ENCODE results near the gene NHS.

The NHS gene

DNA sequence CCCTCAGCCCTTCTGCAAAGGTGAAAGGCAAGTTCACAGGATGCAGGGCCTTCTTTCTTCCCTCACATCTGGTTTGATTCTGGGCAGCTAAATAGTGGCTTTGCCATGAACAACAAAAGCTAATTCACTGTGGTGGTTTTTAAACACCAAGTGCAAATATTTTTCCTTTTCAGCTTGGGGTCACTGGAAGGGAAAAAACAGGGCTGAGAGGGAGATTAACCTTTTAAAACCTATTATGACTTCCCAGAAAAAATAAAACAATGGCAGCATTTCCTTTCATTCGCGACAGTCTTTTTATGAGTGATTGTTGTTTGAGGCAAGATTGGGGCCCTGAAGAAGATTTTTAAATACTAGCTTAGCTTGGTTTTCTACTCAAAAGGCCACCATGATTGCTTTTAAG lies 258.5 kb downstream of the NHS start:
- DNase-seq: no peak

DNA sequence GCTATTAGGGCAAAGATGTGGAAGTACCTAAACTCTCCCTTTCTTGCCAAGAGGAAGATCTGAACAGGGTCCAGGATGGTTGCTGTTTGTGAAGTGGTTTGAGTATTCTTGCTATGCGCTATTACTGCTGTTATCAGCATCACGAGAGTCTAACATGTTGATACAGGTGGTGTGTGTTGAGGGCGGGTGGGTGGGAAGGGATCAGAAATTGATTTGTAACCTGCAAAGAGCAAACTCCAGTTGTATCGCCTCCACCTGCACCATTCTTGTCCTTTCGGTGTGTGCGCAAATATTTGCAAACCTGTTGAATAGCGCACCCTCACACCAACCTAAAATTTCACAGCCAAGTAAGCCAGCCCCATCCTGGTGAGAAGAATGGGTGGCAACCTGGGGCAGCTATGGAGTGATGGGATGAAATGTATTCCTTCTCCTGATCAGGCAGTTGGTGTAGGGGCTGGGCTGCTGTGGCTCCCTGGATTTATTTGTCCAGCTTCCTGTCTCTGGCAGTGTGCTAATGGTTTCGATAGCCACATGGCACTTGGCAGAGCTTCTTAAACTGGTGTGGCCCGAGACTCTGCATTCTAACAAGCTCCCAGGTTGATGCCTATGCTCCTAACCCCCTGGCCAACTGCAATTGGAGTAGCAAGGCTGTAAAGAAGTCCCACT lies 259.7 kb downstream of the NHS start:
- DNase-seq: no peak

DNA sequence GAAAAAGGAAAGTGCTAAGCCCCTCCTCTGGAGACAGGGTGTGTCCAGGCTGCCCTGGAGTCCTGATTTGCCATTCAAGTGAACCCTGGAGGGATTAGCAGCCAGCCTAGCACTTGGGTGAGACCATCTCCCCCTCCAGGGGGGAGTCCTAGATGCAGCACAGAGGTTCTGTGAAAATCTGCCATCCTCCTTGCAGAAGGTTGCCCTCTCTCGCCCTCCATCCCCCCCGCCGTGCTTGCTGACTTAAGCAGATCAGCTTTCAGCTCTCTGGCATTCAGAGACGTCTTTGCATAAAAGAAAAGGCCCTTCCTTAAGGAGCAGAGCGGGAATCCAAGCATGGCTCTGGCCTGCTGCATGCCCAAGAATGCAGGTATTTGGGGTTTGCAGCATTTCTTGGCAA lies 260.2 kb downstream of the NHS start:
- DNase-seq: no peak

DNA sequence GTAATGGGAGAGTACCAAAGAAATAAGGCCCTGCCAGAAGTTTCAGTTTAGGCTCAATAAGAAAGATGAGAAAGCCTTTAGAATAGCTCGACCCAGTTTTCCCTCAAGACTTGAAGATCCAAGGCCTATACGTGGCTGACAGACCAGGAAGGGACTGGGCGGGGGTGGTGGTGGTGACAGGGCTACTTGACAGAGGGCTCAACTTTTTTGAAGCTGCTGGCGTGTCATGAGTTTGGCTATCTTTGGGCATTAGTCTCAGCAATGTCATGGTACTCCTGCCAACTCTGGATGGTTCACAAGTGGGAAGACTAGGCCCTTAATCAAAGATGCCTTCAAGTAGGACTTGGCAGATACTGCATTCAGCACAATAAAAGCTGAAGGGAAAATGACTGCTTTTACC lies 262.2 kb downstream of the NHS start:
- no peak for DNase-seq

DNA sequence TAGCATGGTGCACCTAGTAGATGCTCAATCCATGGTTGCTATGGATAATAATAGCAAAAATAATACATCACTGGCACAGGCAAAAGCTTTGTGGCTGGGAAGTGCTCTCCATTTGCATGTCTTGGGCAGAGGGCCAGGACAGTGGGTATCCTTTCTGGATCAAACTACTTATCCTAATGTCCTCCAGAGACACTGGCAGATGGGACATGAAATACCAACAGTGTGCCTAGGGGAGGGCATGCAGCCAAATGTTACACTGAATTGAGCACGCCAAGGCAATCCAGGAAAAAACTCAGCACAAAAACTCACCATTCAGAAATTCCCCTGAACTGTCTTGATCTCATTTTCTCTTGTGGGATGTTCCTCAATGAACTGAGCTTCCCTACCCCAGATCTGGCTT lies 263.7 kb downstream of the NHS start:
- no peak for DNase-seq

DNA sequence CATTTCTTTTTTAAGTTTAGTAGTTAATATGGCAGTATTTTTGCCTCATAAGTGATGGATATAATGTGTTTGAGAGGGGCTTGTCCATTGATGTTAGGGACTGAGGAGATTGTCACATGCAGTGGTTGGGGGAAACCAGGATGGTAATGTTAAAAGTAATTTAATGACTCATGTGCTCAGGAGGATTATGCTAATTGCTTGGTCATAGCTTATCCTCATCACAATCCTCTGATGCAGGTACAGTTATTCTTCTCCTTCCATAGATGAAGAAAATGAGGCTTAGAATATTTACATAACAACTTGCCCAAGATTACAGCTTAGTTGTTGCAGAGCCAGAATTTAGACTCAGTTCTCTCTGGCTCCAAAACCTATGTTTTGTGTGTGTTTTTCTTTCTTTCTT lies 267.9 kb downstream of the NHS start:
- DNase-seq: no peak

DNA sequence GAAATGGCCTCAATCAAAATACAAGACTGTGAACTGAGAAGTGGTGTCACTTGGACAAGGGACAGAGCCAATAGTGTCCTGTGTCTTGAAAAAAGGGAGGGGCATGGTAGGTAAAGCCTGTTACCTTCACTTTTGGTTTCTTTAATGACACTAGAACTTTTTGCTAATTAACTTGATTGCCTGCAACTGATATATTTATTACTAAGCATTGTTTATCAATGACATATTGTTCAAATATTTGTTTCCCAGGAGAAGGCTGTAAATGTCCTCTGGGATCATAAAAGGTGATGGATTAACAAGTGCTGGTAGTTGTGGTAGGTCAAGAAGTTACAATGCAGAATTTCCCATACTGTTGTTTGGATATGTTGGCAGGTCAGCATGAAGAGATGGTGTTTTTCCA lies 268.5 kb downstream of the NHS start:
- DNase-seq: no peak

DNA sequence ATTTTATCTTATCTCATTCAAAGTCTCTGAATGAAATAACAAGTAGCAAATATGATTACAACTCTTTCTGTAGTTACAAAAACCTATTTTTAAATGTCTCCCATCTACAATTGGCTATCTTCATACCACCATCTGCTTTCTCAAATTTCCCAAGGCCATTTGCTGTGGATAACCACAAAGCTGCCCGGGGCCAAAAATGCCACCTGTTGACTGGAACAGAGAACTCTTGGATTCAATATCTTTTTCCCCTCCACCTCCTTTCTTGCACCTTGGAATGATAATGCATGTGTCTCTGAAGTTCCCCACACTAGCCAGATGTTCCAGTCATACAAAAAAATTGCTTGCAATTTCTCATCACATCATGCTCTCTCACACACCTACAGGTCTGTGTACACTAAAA lies 269.0 kb downstream of the NHS start:
- no peak for DNase-seq

DNA sequence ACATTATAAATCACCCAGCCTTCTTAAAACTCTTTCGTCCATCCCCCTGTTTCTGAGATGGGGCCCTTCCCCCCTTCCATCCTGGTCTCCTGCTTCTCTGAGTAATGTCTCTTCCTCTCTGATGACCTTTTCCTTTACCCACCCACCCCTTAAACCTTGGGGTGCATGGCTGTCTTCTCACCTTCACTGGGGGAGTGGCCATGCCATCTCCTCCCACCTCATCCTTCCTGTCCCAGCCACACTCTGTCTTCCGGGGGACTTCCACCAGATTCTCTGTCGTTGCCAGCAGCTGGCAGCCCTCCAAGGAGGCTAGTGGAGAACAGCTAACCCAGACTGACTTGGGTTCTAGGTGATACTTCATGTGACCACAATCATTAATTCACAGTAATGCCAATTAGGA lies 279.1 kb downstream of the NHS start:
- DNase-seq: no peak

DNA sequence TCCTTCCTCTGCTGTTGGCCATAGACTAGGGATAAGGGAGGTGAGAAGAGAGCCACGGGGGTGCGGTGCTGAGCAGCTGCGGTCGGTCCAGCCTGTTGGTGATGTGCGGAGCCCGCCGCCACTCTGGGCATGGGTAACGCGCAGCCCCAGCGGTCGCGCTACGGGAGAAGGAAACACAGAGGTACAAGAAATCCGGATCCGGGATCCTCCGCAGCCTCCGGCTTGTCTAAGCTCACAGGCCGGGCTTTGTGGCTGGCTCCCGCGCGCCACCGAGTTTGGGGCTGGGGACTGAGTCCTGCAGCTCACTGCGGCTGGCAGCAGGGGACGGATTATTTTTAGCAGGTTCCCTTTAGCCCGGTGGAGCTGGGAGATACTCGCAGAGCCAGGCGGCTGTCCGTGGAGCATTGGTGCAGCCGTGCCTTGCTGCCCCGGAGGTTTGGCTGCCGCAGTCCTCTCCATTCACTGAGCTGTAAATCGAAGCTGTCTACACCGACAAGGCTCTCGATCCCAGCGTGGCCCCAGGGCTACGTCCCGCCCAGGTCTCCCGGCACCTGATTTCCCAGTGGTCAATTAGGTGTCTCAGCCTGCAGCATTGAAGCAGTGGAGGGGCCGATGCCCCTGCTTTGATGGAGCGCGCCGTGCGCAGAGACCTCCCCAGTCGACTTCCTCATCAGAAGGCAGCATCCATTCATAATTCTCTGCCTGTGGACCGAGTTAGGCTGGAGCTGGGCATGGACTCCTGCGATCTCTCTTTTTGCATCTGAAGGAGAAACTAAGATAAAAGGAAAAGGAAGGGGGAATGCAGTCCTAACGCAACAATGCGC lies 280.4 kb downstream of the NHS start:
- no peak for DNase-seq

DNA sequence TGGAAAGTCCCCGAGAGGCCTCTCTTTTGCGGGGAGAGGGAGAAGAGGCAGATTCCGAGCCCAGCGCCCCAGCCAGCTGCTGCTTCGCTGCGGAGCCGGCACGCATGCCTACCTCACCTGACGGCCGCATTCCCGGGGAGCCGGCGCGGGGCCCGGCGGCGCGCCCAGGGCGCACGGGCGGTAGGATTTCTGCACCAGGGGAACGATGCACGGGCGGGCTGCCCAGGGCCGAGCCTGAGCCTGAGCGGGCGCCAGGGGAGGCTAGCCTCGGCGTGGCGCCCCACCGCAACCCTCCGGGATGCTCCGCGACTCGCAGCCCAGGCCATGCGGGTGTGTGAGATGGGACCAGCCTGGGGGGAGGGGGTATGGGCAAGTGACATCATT lies 281.0 kb downstream of the NHS start:
- no peak for DNase-seq

DNA sequence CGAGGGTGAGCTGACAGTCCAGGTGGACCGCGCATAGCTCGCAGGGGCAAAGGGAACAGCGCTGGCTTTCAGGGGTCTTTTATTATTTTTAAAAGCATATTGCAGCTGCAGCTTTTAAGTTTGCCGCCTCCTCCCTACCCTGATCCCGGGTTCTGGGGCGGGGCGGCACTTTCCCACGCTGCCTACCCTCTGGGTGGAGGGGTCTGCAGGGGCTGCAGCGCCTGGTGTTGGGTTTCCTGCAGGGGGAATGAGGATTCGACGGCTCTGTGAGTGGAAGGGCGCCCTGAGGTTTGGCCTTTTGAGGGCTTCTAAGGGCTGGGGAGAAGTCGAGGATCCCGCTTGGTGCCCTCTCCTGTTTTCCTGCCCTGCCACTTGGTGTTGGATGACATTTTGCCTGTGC lies 281.6 kb downstream of the NHS start:
- DNase-seq: no peak

DNA sequence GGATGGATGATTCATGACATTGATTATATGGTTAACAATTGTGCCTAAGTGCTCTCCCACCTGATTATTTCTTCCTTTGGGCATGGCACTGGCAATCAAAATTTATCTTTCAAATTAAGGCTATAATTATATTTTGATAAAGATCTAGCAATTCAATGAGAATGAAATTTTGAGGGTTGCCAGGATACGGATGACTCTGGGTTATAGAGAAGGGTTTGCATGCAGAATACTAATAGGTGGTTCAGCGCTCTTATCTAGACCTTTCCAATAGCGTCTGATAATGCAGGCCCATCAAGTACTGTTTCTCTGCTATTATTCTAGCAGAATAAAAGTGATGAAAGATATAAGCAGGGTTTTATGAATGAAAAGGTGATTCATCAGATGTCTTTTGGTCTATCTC lies 287.4 kb downstream of the NHS start:
- no peak for DNase-seq

DNA sequence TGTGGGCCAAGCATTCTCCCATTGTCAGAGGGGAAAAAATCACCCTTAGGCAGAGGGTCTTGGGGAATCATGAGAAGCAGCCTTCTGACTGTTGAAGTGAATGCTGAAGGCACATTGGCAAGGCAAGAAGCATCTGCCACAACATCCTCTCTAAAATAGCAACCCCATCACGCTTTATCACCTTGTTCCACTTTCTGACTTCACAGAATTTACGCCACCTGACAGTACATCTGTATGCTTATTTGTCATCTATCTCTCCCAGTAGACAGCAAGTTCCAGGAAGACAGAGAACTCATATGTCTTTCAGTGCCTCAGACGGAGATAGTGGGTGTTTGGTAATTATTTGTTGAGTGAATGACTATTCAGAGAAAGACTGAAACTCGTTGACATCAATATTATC lies 293.9 kb downstream of the NHS start:
- DNase-seq: no peak

DNA sequence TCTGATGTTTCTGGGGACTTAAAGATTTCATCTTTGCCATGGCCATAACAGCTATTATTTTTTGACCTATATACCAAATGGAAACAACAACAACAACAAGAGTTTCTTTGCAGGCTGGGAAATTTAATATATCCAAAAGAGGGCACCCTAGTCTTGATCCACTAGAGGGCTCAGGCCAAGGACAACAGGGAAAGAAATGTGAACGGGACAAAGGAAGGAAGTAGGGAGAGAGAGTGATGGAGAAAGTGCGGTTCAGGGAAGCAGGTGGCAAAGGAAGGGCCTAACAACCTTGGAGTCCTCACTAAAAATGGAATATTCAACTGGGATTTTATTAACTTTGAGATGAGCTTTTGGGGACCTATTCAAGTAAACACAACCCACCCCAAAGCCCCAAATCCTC lies 294.5 kb downstream of the NHS start:
- DNase-seq: no peak

DNA sequence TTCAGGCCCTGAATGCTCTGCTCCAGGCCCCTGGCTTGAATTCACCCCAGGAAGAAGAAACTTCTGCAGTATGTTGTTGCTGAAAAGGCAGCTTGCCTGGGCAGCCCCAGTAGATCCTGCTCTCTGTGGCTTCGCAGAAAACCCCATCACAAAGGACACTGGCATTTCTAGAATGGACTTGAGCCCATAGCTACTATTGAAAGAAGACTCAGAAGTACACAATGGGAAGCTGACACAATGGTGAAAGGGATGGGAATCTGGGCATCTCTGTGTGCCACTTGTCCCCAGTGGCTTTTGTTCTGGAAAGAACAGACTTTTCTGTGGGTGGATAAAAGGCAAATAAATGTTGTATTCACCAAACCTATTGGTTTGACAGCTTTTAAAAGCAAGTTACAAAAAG lies 294.9 kb downstream of the NHS start:
- no peak for DNase-seq

DNA sequence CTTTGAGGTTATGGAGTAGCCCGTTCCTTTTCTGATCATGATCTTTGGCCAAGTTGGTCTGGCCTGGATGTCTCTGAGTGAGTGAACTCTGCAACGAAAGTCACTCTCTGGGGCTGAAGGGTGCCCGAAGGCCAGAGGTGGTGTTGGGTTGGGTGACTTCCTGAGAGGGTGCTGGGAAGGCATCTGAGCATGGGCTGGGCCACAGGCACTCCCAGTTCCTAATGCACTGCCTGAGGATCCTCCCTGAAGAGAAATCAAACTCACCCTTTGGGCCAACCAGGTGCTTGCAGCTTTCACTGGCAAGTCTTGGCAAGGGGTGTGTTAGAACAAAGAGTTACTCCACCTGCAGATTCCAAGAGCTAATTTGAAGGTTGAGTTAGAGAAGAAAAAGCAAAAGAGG lies 295.9 kb downstream of the NHS start:
- DNase-seq: no peak

DNA sequence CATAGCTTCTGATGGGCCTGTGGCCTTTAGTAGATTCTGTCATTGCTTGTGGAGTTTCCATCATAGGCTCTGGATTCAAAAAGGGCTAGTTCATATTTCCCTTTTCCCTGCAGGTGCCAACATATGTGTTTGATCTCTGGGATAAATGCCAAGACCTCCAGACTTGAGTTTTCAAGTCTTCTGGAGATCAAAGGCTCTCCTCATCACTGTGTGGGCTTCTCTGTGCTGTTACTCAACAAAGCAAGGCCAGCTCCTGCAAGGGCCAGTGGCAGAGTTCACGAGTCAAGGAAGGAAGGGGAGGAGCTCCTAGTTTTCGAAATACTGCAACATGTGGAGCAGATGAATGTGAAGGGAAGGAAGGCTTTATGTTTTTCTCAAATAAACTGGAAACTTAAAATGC lies 299.6 kb downstream of the NHS start:
- DNase-seq: no peak

DNA sequence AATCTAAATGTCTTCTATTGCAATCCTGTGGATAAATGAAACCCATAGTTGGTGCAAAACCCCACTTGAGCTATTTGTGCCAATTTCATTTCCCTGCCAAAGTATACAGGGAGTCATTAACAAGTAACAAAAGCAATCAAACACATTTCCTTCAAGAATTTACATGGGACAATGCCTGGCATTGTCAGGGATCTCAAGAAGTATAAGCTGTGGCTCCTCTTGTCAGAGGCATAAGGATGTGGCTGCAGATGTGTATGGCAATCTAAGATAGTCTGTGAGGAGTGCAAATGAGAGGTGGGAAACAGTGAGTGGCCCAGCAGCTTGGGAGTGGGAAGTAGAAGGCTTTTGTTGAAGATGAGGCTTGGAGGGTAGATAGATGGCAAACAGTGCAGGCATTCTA lies 304.3 kb downstream of the NHS start:
- DNase-seq: no peak

DNA sequence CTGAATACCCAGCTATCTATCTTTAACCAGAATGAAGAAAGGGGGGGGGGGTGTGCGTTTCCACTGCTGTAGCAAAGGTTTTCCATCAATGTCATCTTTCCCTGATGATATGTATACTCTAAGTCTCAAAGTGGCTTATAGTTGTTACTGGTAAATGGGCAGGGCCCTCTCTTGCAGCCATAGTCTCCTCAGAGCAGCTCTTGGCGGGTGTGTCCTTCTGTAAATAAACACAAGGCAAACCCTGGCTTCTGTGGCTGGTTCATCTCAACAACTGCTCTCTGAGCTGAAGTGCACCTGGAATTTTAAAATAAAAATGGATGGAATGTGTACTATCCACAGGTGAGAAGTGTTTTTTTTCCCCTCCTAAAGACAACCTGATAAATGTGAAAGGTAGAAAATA lies 304.8 kb downstream of the NHS start:
- DNase-seq: no peak

DNA sequence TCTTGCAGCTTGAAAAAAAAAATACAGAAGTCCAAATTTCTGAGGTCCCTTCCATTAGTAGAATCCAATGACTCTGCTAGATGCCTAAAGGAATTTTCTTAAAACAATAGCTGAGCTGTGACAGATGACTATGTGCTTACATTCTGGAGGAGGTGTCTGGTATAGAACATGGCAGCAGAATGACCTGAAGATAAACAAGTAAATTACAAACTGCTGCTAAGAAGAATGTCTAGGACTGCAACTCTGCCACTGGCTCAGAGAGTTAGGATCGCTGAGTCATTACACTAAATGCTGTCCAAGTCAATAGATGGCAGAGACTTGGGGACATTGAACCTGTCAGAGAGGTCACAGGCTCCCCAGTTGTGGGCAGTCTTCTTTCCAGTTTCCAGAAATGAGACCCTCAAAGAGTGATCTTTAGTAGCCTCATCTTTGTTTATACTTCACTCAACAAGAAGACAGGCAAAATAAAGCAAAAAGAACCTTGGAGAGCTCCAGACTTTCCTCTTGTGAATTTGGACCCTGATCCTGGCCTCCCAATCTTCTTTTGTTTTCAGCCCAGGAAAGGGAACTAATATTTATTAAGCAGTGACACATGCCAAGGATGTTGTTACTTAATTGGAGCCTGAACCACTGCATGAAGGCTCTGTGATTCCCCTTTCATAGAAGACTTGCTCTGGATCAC lies 305.9 kb downstream of the NHS start:
- no peak for DNase-seq

DNA sequence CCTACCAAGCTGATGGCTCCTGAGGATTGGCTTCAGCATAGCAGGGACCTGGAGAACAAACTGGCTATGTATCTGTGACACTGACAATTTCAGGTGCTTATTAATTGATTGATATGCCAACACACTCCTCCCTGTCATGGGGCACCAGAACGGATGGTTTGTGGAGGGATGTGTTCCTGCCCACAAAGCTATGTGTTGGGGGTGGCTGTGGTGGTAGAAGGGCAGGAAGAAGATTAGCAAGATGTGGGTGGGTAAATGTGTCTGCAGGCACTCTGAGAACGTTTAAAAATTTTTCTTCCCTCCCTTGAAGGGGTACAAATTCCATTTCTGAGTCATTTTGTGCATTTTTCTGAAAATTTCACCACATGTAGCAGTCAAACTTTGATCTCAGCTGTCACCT lies 307.3 kb downstream of the NHS start:
- DNase-seq: no peak

DNA sequence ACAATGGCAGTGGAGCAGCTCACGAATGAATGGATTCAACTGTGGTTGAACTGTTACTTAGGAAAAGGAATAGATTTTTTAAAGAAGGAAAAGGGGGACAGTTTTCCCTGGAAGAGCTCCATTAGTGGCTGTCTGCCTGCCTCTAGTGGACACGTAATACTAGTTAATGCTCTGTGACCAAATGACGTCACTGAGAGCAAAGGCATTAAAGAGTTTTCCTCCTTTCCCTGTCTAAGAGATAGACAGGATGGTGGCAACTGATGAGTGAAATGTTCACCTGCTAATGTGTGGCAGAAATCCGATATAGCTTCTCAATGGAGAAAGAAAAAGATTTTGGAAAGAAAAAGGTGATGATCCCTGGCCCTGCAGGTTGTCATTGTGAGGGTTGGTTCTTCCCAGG lies 310.0 kb downstream of the NHS start:
- DNase-seq: no peak

DNA sequence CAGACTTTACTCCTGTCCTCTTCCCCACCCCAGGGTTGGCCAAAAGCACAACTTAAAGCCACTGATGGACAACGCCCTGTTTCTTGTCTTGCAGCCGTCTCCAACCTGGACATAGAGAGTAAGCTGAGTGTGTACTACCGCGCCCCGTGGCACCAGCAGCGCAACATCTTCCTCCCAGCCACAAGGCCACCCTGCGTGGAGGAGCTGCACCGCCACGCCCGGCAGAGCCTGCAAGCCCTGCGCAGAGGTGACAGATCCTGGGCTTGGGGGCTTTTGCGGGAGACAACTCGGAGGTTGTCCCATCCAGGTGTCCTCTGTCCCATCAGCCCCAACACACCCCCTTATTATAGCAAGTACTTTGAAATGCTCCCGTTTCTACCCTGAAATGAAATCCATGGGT lies 312.6 kb downstream of the NHS start:
- DNase-seq: no peak
